Activated T-cell treated with anti-CD3 and anti-CD28 coated beads for 4 hours (primary cell): ENCODE measurements around the gene EIF2AK2.
A peak's percentile ranks its signal among the peaks of the same experiment; 100 is the strongest.
"Not testable (repeated sequence)": the region's sequence is repeated elsewhere in the genome, so short reads cannot be mapped to it uniquely, and the experiment has no call there.

Source experiments
- DNase-seq: peaks from one replicate; pipeline ENCODE4 v3.0.0-alpha.2; 2020

The EIF2AK2 gene

GRCh38 chr2:37156857-37157714, at the start of gene EIF2AK2:
EIF2AK2 (minus strand) TSS chr2:37156980; CDS start chr2:37147806, 9,174 bp downstream.
- DNase-seq = peak; percentile 71

GRCh38 chr2:37205689-37206341, 49.0 kb upstream of the EIF2AK2 start:
- DNase-seq = no peak

- DNase-seq = not testable (repeated sequence)
Measured at GRCh38 chr2:37205071-37205661, 48.4 kb upstream of the EIF2AK2 start.

- DNase-seq = no peak
Measured at GRCh38 chr2:37203708-37204107, 46.9 kb upstream of the EIF2AK2 start.

GRCh38 chr2:37201766-37202165, 45.0 kb upstream of the EIF2AK2 start:
- peak; percentile 21 for DNase-seq

GRCh38 chr2:37201208-37201607, 44.4 kb upstream of the EIF2AK2 start:
- no peak for DNase-seq

GRCh38 chr2:37198681-37199065, 41.9 kb upstream of the EIF2AK2 start:
- no peak for DNase-seq

- peak; percentile 89 for DNase-seq
Measured at GRCh38 chr2:37196320-37197195, 39.8 kb upstream of the EIF2AK2 start, which contains the start of gene CEBPZOS. CEBPZOS (plus strand) TSS chr2:37196496; CDS start chr2:37199705, 3,209 bp downstream.

- DNase-seq = not testable (repeated sequence)
Measured at GRCh38 chr2:37195862-37196319, 39.1 kb upstream of the EIF2AK2 start.

GRCh38 chr2:37192551-37192950, 35.8 kb upstream of the EIF2AK2 start:
- no peak for DNase-seq

GRCh38 chr2:37191747-37192146, 35.0 kb upstream of the EIF2AK2 start:
- DNase-seq = no peak

- no peak for DNase-seq
Measured at GRCh38 chr2:37191253-37191652, 34.5 kb upstream of the EIF2AK2 start.

GRCh38 chr2:37190290-37190689, 33.5 kb upstream of the EIF2AK2 start:
- no peak for DNase-seq

GRCh38 chr2:37189452-37190153, 32.8 kb upstream of the EIF2AK2 start:
- no peak for DNase-seq

- DNase-seq = no peak
Measured at GRCh38 chr2:37188570-37188969, 31.8 kb upstream of the EIF2AK2 start, which contains the start of gene SULT6B1. SULT6B1 (minus strand) TSS chr2:37188670; CDS start chr2:37188640, 30 bp downstream.

- DNase-seq = no peak
Measured at GRCh38 chr2:37181726-37182684, 25.2 kb upstream of the EIF2AK2 start.

GRCh38 chr2:37180640-37181039, 23.9 kb upstream of the EIF2AK2 start:
- no peak for DNase-seq

- no peak for DNase-seq
Measured at GRCh38 chr2:37180006-37180639, 23.3 kb upstream of the EIF2AK2 start.

- DNase-seq = no peak
Measured at GRCh38 chr2:37173741-37174140, 17.0 kb upstream of the EIF2AK2 start.

- DNase-seq = no peak
Measured at GRCh38 chr2:37171624-37171950, 14.8 kb upstream of the EIF2AK2 start.
